Caki2 (cell line): ENCODE results near the gene BLCAP. TPM values are rescaled to one million over a fixed set of nuclear protein-coding genes. Genes with fewer than 3 reads are reported as not detected.
"Not testable (repeated sequence)": the region's sequence is repeated elsewhere in the genome, so short reads cannot be mapped to it uniquely, and the experiment has no call there.

Experiments
- DNase-seq: peaks from one replicate; pipeline ENCODE4 v3.0.0-alpha.2; 2015; ENCODE audit warnings: low read depth
- in situ Hi-C: cut with HindIII; loops from 2 replicates; pipeline ENCODE4 v1.10.0; 2016; ENCODE audit warnings: low sequenced_read_pairs, low pct_unique_long_range_greater_than_20kb, mixed read lengths
- total RNA-seq: library from RNA; depleted of rRNA; stranded (reverse); fragments of >200 nt; shearing (Covaris generic); gene quantifications from 2 replicates; pipeline ENCODE4 v1.2.3, GENCODE V29; 2014; ENCODE audit warnings: low replicate concordance

BLCAP gene
- total RNA-seq, 1 experiment from 2014 or later: 28.3 TPM

- no peak for DNase-seq
- in situ Hi-C loops: no loop called here
Observed at GRCh38 chr20:37503256-37503927, 24.3 kb downstream of the BLCAP start.

- no peak for DNase-seq
- in situ Hi-C loops: no loop called here
Observed at GRCh38 chr20:37502654-37503053, 25.0 kb downstream of the BLCAP start.

GRCh38 chr20:37501940-37502339 is 25.7 kb downstream of the BLCAP start:
- no peak for DNase-seq
- in situ Hi-C loops: no loop called here

- in situ Hi-C loops: no loop called here
- DNase-seq: no peak
Observed at GRCh38 chr20:37500311-37500710, 27.4 kb downstream of the BLCAP start.

GRCh38 chr20:37498066-37498665 is 29.5 kb downstream of the BLCAP start:
- DNase-seq: no peak
- in situ Hi-C loops: no loop called here

- in situ Hi-C loops: no loop called here
- DNase-seq: no peak
Observed at GRCh38 chr20:37494796-37495195, 32.9 kb downstream of the BLCAP start.

GRCh38 chr20:37494301-37494700 is 33.4 kb downstream of the BLCAP start:
- DNase-seq: no peak
- in situ Hi-C loops: no loop called here

- DNase-seq: no peak
- in situ Hi-C loops: no loop called here
Observed at GRCh38 chr20:37492945-37493344, 34.7 kb downstream of the BLCAP start.

GRCh38 chr20:37492096-37492625 is 35.5 kb downstream of the BLCAP start:
- in situ Hi-C loops: no loop called here
- DNase-seq: no peak

- DNase-seq: no peak
- in situ Hi-C loops: no loop called here
Observed at GRCh38 chr20:37490663-37491350, 36.9 kb downstream of the BLCAP start.

- in situ Hi-C loops, DNase-seq: not testable (repeated sequence)
Observed at GRCh38 chr20:37486209-37486608, 41.5 kb downstream of the BLCAP start.

GRCh38 chr20:37484331-37484730 is 43.3 kb downstream of the BLCAP start:
- no peak for DNase-seq
- in situ Hi-C loops: no loop called here

GRCh38 chr20:37481610-37482009 is 46.1 kb downstream of the BLCAP start:
- in situ Hi-C loops: no loop called here

GRCh38 chr20:37480919-37481318 is 46.8 kb downstream of the BLCAP start:
- DNase-seq: no peak
- in situ Hi-C loops: no loop called here

More at GRCh38 chr20:37481610-37482009, 46.1 kb downstream of the BLCAP start:
- DNase-seq: no peak

GRCh38 chr20:37479925-37480691 is 47.6 kb downstream of the BLCAP start:
- in situ Hi-C loops: no loop called here
- no peak for DNase-seq

- DNase-seq: no peak
- in situ Hi-C loops: no loop called here
Observed at GRCh38 chr20:37479266-37479665, 48.4 kb downstream of the BLCAP start.

- in situ Hi-C loops: no loop called here
- no peak for DNase-seq
Observed at GRCh38 chr20:37477041-37477440, 50.6 kb downstream of the BLCAP start.

- in situ Hi-C loops: no loop called here
- DNase-seq: no peak
Observed at GRCh38 chr20:37475252-37475651, 52.4 kb downstream of the BLCAP start.

- DNase-seq: no peak
- in situ Hi-C loops: no loop called here
Observed at GRCh38 chr20:37474386-37474785, 53.3 kb downstream of the BLCAP start.
